GM21367 (cell line): Measurements from ENCODE around the gene PRPS1.
"Not testable (repeated sequence)": the region's sequence is repeated elsewhere in the genome, so short reads cannot be mapped to it uniquely, and the experiment has no call there.

Experiments
- ATAC-seq: cut with Tn5 transposase; IDR thresholded peaks from one replicate; pipeline ENCODE4 v1.9.1; 2021; ENCODE audit not compliant: unreplicated experiment

PRPS1 gene

DNA sequence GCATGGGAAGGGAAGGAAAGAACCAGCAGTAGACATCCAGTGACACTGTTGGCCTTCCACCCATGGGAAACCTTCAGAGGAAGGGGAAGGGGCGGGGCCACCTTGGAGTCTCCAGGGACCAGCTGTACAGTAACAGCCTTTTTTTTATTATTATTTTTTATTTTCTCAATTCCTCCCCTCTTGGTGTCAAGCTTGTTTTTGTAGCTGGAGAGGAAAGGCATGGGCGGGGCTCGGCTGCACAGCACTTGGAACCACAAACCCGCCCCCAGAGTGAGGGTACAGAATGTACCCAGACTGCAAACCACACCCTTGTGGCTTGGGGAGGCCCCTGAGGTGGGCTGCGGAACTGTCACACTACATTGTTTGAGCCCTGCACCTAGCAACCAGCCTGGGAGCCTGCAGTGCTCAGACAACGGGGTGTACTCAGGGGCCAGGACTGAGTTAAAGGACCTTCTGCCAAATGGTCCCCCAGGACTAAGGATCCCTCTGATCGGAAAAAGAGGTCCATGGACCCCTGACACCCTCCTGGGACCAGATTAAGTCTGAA lies 45.7 kb downstream of the PRPS1 start:
- ATAC-seq, result peak; percentile 93

- ATAC-seq, result no peak
These were observed 46.4 kb downstream of the PRPS1 start for GRCh38 chrX:107674480-107675364.

- ATAC-seq, result no peak
These were observed 47.0 kb downstream of the PRPS1 start for GRCh38 chrX:107675365-107675654.

DNA sequence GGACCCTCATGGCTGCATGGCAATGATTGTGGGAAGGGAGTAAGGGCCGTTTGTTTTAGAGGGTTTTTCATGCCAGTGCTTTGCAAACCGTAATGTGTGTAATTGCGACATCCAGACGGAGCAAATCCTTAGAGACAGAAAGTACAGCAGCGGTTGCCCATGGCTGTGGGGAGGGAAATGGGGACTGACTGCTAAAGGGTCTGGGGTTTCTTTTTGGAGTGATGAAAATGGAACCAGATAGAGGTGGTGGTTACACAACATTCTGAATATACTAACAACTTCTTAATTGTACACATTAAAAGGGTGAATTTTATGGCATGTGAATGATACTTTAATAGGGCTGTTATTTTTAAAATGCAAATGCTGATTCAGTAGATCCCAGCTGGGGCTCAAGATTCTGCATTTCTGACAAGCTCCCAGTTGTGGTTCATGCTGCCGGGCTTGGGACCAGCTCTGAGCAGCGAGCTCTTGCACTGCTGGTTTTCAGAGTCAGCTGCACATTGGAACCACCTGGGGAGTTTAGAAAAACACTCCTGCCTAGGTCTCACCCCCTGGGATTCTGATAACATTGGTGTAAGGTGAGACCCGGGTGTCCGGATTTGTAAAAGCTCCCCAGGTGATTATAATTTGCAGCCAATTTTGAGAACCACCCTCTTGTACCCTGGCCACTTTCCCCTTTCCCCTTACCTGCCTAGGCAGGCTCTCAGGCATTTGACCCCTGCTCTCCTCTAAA lies 47.7 kb downstream of the PRPS1 start:
- no peak for ATAC-seq

- ATAC-seq, result no peak
These were observed 48.5 kb downstream of the PRPS1 start for GRCh38 chrX:107676559-107677378.

GRCh38 chrX:107677501-107677901 lies 49.2 kb downstream of the PRPS1 start:
- no peak for ATAC-seq

DNA sequence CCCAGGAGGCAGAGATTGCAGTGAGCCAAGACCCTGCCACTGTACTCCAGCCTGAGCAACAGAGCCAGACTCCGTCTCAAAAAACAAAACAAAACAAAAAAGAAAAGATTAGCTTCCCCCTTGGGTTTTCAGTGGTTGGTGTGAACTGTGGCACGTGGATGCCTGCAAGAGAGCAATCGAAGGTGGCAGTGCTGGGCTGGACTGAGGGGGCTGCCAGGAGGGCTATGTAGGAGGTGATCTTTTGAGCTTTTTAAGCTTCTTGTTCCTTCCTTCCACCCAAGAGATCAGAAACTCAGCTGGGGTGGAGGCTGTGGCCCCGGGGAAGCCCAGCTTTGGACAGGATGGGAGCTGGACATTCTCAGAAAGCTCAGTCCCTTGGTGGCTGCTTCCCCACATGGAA lies 49.6 kb downstream of the PRPS1 start:
- no peak for ATAC-seq

DNA sequence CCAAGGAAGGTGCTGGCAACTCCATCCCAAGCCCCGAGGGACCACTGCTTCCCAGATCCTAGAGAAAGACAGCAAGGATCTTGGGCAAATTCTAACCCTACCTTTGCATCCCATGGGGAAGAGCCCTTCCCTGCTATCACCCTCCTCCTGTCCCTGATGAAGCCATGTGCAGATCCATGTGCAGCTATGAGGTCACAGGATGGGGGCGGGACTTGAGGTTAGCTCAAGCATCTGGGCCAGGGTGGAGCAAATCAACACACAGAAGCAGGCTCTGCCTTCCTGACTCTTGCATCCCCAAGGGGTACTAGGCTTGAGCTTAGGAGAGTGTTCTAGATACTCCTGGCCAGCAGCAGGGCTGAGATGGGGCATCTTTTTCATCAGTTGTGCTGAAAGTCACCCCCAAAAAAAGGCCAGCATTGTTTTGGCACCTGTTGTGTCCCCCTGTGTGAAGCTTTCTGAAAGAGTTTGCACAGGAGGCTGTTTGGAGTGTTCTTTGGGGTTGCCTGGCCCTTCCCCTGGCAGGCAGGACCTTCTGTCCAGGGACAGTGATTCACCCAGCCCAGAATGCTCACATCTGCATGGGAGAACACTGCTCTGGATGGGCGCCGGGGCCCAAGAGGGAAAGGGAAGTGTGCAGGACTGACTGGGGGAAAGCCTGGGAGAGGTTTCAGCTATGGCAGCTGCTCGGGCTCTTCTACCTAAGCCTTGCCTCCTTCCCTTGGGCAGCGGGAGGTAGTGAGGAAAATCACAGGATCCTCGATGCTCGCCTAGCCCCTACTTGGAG lies 50.8 kb downstream of the PRPS1 start:
- no peak for ATAC-seq

DNA sequence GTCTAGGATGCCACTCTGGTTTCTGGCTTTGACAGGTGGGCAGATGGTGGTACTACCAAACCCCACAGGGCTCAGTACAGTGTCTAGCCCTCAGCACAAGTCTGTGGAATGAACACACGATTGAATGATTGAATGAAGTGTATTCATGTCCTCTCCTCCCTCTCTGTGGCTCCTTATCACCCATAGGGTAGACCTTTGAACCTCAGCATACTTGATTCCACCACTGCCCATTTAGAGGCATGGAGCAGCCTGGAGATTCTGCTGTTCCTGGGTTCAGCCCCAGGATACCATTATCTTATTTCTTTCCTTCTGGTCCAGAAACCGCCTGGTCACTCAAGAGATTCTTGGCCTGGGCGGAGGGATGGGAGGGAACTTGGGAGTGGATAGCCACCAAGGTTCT lies 53.9 kb downstream of the PRPS1 start:
- no peak for ATAC-seq

DNA sequence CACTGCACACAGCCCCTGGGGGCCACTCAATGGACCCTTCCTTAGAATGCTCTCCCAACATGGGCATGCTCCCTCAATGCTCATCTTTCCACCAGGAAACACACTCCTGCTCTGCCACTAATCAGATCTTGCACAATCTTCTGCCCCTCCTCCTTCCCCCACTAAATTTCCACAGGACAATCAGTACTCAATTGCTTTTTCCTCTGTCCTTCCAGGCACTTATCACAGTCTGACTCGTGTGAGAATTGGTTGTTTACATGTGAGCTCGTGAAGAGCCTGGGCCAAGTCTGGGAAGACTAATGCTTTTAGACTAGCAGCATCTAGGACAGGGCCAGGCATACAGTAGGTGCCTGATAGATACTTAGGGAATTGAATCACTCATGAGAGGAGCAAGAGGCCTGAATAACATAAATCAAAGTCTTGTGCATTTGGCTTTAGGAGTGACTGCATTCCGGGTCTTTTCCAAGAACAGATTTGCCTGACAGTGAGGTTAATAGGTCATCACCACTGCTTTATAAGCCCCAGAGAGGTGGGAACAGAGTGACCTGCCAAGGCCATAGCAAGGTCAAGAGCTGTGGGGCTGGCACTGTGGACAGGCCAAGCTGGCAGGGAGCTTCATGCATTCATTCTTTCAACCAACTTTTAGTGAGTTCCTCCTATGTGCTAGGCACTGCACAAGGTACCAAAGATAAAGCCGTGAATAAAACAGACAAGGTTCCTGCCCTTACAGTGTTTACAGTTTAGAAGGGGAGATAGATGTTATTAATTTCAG lies 55.0 kb downstream of the PRPS1 start:
- ATAC-seq, result no peak

- no peak for ATAC-seq
These were observed 55.6 kb downstream of the PRPS1 start for GRCh38 chrX:107683931-107684330.

GRCh38 chrX:107684956-107685385 lies 56.7 kb downstream of the PRPS1 start:
- peak; percentile 99 for ATAC-seq

DNA sequence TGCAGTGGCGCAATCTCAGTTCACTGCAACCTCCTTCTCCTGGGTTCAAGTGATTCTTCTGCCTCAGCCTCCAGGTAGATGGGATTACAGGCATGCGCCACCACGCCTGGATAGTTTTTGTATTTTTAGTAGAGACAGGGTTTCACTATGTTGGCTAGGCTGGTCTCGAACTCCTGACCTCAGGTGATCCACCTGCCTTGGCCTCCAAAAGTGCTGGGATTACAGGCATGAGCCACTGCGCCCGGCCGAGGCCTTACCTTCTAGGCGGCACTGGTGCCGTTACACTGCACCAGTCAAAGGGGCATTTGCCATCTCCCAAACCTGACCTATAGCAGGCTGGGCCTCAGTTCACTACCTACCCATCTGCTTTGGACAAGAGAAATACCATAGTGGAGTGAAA lies 57.3 kb downstream of the PRPS1 start:
- ATAC-seq, result not testable (repeated sequence)

DNA sequence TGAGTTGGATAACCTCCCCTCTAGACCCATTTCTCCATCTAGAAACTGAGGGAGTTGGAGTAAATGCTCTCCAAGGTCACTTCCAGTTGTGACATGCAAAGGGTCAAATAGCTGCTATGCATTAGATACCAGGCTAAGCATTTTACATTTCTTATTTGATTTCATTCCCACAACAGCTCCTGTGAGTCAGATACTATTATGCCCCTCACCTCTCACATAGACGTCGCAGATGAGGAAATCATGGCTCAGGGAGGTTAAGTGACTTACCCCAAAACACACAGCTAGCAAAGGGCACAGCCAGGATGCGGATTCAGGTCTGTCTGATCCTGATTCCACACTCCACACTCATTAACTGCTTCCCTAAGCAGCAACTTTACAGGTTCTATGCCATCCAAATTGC lies 57.7 kb downstream of the PRPS1 start:
- no peak for ATAC-seq

DNA sequence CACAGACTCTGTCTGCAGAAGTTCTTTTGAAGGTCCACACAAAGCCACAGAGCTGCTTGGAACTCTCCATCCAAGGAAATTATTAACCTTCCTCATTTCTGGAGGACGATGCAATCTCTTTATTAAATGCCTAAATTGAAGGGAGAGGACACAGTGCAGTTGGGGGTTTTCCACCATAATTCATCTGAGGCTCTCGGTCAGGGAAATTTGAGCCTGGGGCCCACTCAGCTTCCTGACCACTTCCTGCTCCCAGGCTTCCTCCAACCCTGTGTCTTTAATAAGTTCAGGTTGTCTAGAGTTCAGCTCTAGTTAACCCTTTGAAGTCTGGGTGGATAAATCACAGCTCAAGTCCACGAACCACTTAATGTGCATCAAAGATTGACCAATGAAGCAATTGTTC lies 58.5 kb downstream of the PRPS1 start:
- ATAC-seq, result no peak

- ATAC-seq, result no peak
These were observed 59.1 kb downstream of the PRPS1 start for GRCh38 chrX:107687445-107687844.

DNA sequence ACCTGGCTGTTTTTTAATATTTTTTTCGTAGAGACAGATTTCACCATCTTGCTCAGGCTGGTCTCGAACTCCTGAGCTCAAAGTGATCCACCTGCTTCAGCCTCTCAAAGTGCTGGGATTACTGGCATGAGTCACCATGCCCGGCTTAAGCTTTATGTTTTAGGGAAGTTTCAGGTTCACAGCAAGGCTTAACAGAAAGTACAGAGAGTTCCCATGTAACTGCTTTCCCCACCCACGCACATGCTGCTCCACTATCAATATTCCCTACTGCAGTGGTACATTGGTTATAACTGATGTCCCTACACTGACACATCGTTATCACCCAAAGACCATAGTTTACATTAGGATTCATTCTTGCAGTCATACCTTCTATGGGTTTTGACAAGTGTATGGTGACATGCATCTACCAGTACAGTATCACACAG lies 62.7 kb downstream of the PRPS1 start:
- no peak for ATAC-seq

GRCh38 chrX:107699616-107700015 lies 71.3 kb downstream of the PRPS1 start:
- no peak for ATAC-seq

DNA sequence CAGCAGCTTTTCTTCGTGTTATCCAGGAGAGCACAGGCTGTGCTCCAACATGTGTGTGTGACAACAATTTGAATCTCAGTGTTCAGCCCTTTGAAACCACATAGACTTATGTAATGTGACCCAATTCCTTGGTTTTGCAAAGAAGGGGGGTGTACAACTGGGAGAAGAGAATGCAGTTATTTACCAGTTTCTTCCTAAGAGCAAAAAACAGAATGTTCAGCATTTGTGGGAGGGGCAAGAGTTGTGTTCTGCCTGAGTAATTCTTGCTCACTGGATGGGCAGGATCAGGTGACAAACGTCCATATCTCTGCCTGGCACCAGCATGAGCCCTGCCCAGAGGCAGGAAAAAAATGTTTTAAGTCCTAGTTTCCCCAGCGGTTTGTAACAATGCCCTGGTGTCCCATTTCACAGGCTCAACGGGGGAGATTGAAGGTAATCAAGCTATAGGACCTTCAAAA lies 72.0 kb downstream of the PRPS1 start:
- ATAC-seq, result no peak
